Measurements from ENCODE around the gene GALNT12.

Gene GALNT12

GRCh38 chr9:98778711-98779530, 28.5 kb upstream of the GALNT12 start:
- Histone ChIP-seq H3K4me2 (no peak overlapping the region), H3K27ac (no peak overlapping the region), H3K4me3 (IDR thresholded peaks at IDR 0.05; ENCODE audit: insufficient read depth, low read depth, low read length) (no peak overlapping the region), H2AFZ (ENCODE audit: low read depth) (no peak overlapping the region), H3K27me3 (ENCODE audit: insufficient read depth, low read depth) (no peaks in the 10 kb centered on the region), H3K4me1 (ENCODE audit: low read depth, poor library complexity, severe bottlenecking) (no peaks in the 10 kb centered on the region), H3K79me2 (ENCODE audit: insufficient read depth, low read depth) (no peaks in the 10 kb centered on the region), H3K36me3 (ENCODE audit: insufficient read depth) (no peaks in the 10 kb centered on the region), H4K20me1 (ENCODE audit: insufficient read depth) (no peaks in the 10 kb centered on the region), H3K9ac (no peak overlapping the region)
- TF ChIP-seq, protein P1, sequence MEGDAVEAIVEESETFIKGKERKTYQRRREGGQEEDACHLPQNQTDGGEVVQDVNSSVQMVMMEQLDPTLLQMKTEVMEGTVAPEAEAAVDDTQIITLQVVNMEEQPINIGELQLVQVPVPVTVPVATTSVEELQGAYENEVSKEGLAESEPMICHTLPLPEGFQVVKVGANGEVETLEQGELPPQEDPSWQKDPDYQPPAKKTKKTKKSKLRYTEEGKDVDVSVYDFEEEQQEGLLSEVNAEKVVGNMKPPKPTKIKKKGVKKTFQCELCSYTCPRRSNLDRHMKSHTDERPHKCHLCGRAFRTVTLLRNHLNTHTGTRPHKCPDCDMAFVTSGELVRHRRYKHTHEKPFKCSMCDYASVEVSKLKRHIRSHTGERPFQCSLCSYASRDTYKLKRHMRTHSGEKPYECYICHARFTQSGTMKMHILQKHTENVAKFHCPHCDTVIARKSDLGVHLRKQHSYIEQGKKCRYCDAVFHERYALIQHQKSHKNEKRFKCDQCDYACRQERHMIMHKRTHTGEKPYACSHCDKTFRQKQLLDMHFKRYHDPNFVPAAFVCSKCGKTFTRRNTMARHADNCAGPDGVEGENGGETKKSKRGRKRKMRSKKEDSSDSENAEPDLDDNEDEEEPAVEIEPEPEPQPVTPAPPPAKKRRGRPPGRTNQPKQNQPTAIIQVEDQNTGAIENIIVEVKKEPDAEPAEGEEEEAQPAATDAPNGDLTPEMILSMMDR (conservative IDR thresholded peaks at IDR 0.05; ENCODE audit: low read depth, low read length), result no peak

GRCh38 chr9:98780059-98780749, 27.3 kb upstream of the GALNT12 start:
- H3K4me2 ChIP-seq, result no peak overlapping the region
- H3K27me3 ChIP-seq (ENCODE audit: insufficient read depth, low read depth), result no peaks in the 10 kb centered on the region
- H3K4me1 ChIP-seq (ENCODE audit: low read depth, poor library complexity, severe bottlenecking), result no peaks in the 10 kb centered on the region
- no peaks in the 10 kb centered on the region for H3K36me3 ChIP-seq (ENCODE audit: insufficient read depth)
- no peak overlapping the region for H2AFZ ChIP-seq (ENCODE audit: low read depth)
- no peak overlapping the region for H3K4me3 ChIP-seq (IDR thresholded peaks at IDR 0.05; ENCODE audit: insufficient read depth, low read depth, low read length)
- no peak overlapping the region for H3K9ac ChIP-seq
- H4K20me1 ChIP-seq (ENCODE audit: insufficient read depth), result no peaks in the 10 kb centered on the region
- H3K27ac ChIP-seq, result no peak overlapping the region
- TF ChIP-seq, protein P1 (conservative IDR thresholded peaks at IDR 0.05; ENCODE audit: low read depth, low read length), result no peak
- H3K79me2 ChIP-seq (ENCODE audit: insufficient read depth, low read depth), result no peaks in the 10 kb centered on the region

DNA sequence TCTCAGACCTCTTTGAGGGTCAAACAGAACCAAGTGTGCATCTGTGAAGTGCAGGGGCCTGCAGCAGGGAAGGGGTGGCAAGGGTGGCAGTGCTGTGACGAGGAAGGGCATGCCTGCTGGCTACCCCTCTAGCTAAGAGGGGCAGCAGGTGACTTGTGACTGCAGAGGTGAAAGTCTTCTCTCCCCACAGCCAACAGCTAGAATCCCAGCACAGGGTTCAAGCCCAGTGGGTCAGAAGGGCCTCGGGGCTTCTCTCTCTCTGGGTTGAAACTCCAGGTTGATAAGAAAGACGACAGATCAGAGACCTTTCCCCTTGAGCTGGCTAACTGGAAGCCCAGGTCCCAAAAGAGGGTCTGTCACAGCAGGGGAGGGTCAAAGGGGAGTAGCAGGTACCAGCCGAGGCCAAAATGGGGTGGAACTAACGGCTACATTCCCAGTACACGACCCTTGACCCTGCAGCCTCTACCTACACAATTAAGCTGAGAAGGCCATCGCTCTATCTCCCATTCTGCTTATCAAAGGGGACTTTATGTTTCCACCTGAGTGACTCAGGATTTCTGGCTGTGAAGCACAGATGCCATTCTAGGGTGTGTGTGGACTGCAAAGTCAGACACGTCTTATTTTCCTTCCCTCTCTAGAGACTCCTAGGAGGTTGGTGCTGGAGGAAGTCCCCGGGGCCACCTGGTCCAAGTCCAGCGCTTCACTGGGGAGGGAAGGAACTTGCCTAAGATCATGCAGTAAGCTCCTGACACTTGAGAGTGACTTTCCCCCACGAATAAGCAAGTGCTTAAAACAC, 25.7 kb upstream of the GALNT12 start:
- Histone ChIP-seq H3K27ac (no peak overlapping the region), H3K4me2 (no peak overlapping the region), H4K20me1 (ENCODE audit: insufficient read depth) (no peaks in the 10 kb centered on the region)

More for the DNA sequence above, 25.7 kb upstream of the GALNT12 start:
- Histone ChIP-seq H2AFZ (ENCODE audit: low read depth) (no peak overlapping the region), H3K36me3 (ENCODE audit: insufficient read depth) (no peaks in the 10 kb centered on the region), H3K9ac (no peak overlapping the region), H3K27me3 (ENCODE audit: insufficient read depth, low read depth) (no peaks in the 10 kb centered on the region), H3K4me3 (IDR thresholded peaks at IDR 0.05; ENCODE audit: insufficient read depth, low read depth, low read length) (no peak overlapping the region), H3K4me1 (ENCODE audit: low read depth, poor library complexity, severe bottlenecking) (no peaks in the 10 kb centered on the region), H3K79me2 (ENCODE audit: insufficient read depth, low read depth) (no peaks in the 10 kb centered on the region)
- TF ChIP-seq, protein P1 (conservative IDR thresholded peaks at IDR 0.05; ENCODE audit: low read depth, low read length), result no peak

All from KMS-11 (cell line).